PC-9 (cell line): ENCODE data around the gene IER2.

Source experiments
- EZH2 ChIP-seq: fragments of 200-600 bp; sonication (generic); IDR thresholded peaks from 2 replicates; pipeline ENCODE4 v1.8.0; 2017; ENCODE audit warnings: antibody characterized with exemption, low read depth
- TF ChIP-seq, protein P1 (sequence below): fragments of 200-600 bp; sonication (generic); conservative IDR thresholded peaks from 2 replicates; pipeline ENCODE4 v1.6.1; 2017; ENCODE audit warnings: mixed run types, antibody characterized with exemption, mild to moderate bottlenecking, moderate library complexity

GRCh38 chr19:13189600-13189999, 39.4 kb downstream of the IER2 start:
- TF ChIP-seq, protein P1, sequence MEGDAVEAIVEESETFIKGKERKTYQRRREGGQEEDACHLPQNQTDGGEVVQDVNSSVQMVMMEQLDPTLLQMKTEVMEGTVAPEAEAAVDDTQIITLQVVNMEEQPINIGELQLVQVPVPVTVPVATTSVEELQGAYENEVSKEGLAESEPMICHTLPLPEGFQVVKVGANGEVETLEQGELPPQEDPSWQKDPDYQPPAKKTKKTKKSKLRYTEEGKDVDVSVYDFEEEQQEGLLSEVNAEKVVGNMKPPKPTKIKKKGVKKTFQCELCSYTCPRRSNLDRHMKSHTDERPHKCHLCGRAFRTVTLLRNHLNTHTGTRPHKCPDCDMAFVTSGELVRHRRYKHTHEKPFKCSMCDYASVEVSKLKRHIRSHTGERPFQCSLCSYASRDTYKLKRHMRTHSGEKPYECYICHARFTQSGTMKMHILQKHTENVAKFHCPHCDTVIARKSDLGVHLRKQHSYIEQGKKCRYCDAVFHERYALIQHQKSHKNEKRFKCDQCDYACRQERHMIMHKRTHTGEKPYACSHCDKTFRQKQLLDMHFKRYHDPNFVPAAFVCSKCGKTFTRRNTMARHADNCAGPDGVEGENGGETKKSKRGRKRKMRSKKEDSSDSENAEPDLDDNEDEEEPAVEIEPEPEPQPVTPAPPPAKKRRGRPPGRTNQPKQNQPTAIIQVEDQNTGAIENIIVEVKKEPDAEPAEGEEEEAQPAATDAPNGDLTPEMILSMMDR = no peak
- no peak for TF ChIP-seq EZH2
